AG09309 (cell line): ENCODE measurements around the gene LRRC8B.

Source experiments
- DNase-seq: peaks from one replicate; pipeline ENCODE4 v3.0.0-alpha.2; 2010; ENCODE audit warnings: low read depth
- H3K4me3 ChIP-seq: 2 replicates; pipeline ENCODE4 v1.5.1; 2011; ENCODE audit warnings: mild to moderate bottlenecking, low read depth, low read length, moderate library complexity; ENCODE audit not compliant: control insufficient read depth
- CTCF ChIP-seq: IDR thresholded peaks from 2 replicates; pipeline ENCODE4 v1.5.1; 2011; ENCODE audit warnings: mild to moderate bottlenecking, low read depth, low read length, inconsistent platforms; ENCODE audit not compliant: insufficient read depth, control insufficient read depth; ENCODE audit errors: missing control alignments

The LRRC8B gene

GRCh38 chr1:89646259-89646658 is 121.6 kb downstream of the LRRC8B start:
- no peak for DNase-seq
- TF ChIP-seq CTCF: no peak
- H3K4me3 ChIP-seq: no peak overlapping the region
